ENCODE measurements around the gene OTULIN. TPM values are rescaled to one million over a fixed set of nuclear protein-coding genes. Genes with fewer than 3 reads are reported as not detected.

The OTULIN gene
- total RNA-seq, 1 experiment from 2014 or later = 20.0 TPM

DNA sequence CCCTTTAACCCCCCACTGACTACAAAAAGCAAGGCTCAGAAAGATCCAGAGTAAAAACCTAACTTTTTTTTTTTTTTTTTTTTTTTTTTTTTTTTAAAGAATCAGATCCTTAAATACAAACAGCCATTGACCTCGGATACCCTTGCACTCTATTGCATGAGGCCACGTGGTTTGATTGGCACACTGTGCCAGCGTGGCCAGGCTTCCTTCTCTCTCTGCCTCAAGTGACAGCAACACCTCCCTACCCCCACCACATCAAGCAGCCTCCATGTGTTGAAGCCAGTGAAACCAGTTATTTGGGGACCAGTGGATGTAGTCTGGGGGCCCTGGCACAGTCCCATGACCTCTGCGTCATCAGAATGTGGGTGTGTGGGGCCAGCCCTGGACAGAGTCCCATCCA lies 71.4 kb downstream of the OTULIN start:
- no peaks in the 10 kb centered on the region for H3K9me3 ChIP-seq (ENCODE audit: low read depth, low read length, poor library complexity, severe bottlenecking)
- H3K27me3 ChIP-seq (replicated peaks; ENCODE audit: insufficient read depth, low read depth, low read length, poor library complexity) = no peaks in the 10 kb centered on the region
- BruUV-seq (replicated peaks) = no TSS peak
- intact Hi-C loops (cut with micrococcal nuclease; ENCODE audit: unreplicated experiment) = no loop called here
- no peak overlapping the region for H3K4me3 ChIP-seq (ENCODE audit: low read depth, low read length, poor library complexity, severe bottlenecking)
- DNase-seq (ENCODE audit: low spot score) = no peak
- TF ChIP-seq EZH2 (IDR thresholded peaks at IDR 0.05; ENCODE audit: borderline replicate concordance, low read depth, low read length, poor library complexity, severe bottlenecking) (no peak), CTCF (conservative IDR thresholded peaks at IDR 0.05; ENCODE audit: low read depth, low read length) (no peak)
- H3K27ac ChIP-seq (ENCODE audit: low read depth, low read length, poor library complexity, severe bottlenecking) = no peak overlapping the region
- no peaks in the 10 kb centered on the region for H3K36me3 ChIP-seq (ENCODE audit: insufficient read depth, low read length, poor library complexity, severe bottlenecking)
- POLR2A ChIA-PET (ENCODE audit: low non-redundant PET) = no interaction called here
- CTCF ChIA-PET = no interaction called here
- H3K4me1 ChIP-seq (ENCODE audit: insufficient read depth, low read length, poor library complexity, severe bottlenecking) = no peaks in the 10 kb centered on the region

GRCh38 chr5:14737291-14737690 lies 72.8 kb downstream of the OTULIN start:
- TF ChIP-seq EZH2 (IDR thresholded peaks at IDR 0.05; ENCODE audit: borderline replicate concordance, low read depth, low read length, poor library complexity, severe bottlenecking) = no peak
- no peak for TF ChIP-seq CTCF (conservative IDR thresholded peaks at IDR 0.05; ENCODE audit: low read depth, low read length)

GRCh38 chr5:14738050-14738449 lies 73.5 kb downstream of the OTULIN start:
- TF ChIP-seq CTCF (conservative IDR thresholded peaks at IDR 0.05; ENCODE audit: low read depth, low read length) = no peak
- POLR2A ChIA-PET (ENCODE audit: low non-redundant PET) = no interaction called here
- intact Hi-C loops (cut with micrococcal nuclease; ENCODE audit: unreplicated experiment) = no loop called here
- H3K27me3 ChIP-seq (replicated peaks; ENCODE audit: insufficient read depth, low read depth, low read length, poor library complexity) = no peaks in the 10 kb centered on the region
- no peak for DNase-seq (ENCODE audit: low spot score)
- no TSS peak for BruUV-seq (replicated peaks)
- H3K9me3 ChIP-seq (ENCODE audit: low read depth, low read length, poor library complexity, severe bottlenecking) = no peaks in the 10 kb centered on the region
- no peaks in the 10 kb centered on the region for H3K4me1 ChIP-seq (ENCODE audit: insufficient read depth, low read length, poor library complexity, severe bottlenecking)
- no peaks in the 10 kb centered on the region for H3K36me3 ChIP-seq (ENCODE audit: insufficient read depth, low read length, poor library complexity, severe bottlenecking)
- no peak overlapping the region for H3K4me3 ChIP-seq (ENCODE audit: low read depth, low read length, poor library complexity, severe bottlenecking)
- H3K27ac ChIP-seq (ENCODE audit: low read depth, low read length, poor library complexity, severe bottlenecking) = no peak overlapping the region
- CTCF ChIA-PET = no interaction called here

More at GRCh38 chr5:14737291-14737690, 72.8 kb downstream of the OTULIN start:
- H3K36me3 ChIP-seq (ENCODE audit: insufficient read depth, low read length, poor library complexity, severe bottlenecking) = no peaks in the 10 kb centered on the region
- no peaks in the 10 kb centered on the region for H3K4me1 ChIP-seq (ENCODE audit: insufficient read depth, low read length, poor library complexity, severe bottlenecking)
- ChIA-PET POLR2A (ENCODE audit: low non-redundant PET) (no interaction called here), CTCF (no interaction called here)
- H3K27ac ChIP-seq (ENCODE audit: low read depth, low read length, poor library complexity, severe bottlenecking) = no peak overlapping the region
- no peak for DNase-seq (ENCODE audit: low spot score)
- no peaks in the 10 kb centered on the region for H3K9me3 ChIP-seq (ENCODE audit: low read depth, low read length, poor library complexity, severe bottlenecking)
- BruUV-seq (replicated peaks) = no TSS peak
- no peak overlapping the region for H3K4me3 ChIP-seq (ENCODE audit: low read depth, low read length, poor library complexity, severe bottlenecking)
- intact Hi-C loops (cut with micrococcal nuclease; ENCODE audit: unreplicated experiment) = no loop called here
- no peaks in the 10 kb centered on the region for H3K27me3 ChIP-seq (replicated peaks; ENCODE audit: insufficient read depth, low read depth, low read length, poor library complexity)

All from A673 (cell line).